GM23338 (cell line): Measurements from ENCODE around the gene PACS1. TPM values are rescaled to one million over a fixed set of nuclear protein-coding genes. Genes with fewer than 3 reads are reported as not detected.
A peak's percentile ranks its signal among the peaks of the same experiment; 100 is the strongest.

Experiments used
- ATAC-seq: fragments of 200-7000 bp; cut with Tn5 transposase; 3 replicates; pipeline ENCODE4 v1.9.1; 2020
- DNase-seq: peaks from one replicate; pipeline ENCODE4 v3.0.0-alpha.2; 2015; ENCODE audit warnings: low spot score
- H2AFZ ChIP-seq: fragments of 200-600 bp; sonication (generic); 2 replicates; pipeline ENCODE4 v1.8.0; 2016; ENCODE audit warnings: antibody characterized with exemption, mild to moderate bottlenecking, moderate library complexity
- H3F3A ChIP-seq: fragments of 200-600 bp; sonication (generic); replicated peaks from 2 replicates; pipeline ENCODE4 v1.8.0; 2017; ENCODE audit warnings: antibody characterized with exemption, mixed run types, low read depth
- H3K27ac ChIP-seq: fragments of 200-600 bp; sonication (generic); 2 replicates; pipeline ENCODE4 v1.6.1; 2016; ENCODE audit warnings: low read depth
- H3K27me3 ChIP-seq: fragments of 200-600 bp; sonication (generic); 2 replicates; pipeline ENCODE4 v1.8.0; 2016; ENCODE audit warnings: mild to moderate bottlenecking, mixed run types, moderate library complexity; ENCODE audit not compliant: insufficient read depth
- H3K36me3 ChIP-seq: fragments of 200-600 bp; sonication (generic); 2 replicates; pipeline ENCODE4 v1.8.0; 2016; ENCODE audit warnings: mild to moderate bottlenecking; ENCODE audit not compliant: insufficient read depth
- H3K4me1 ChIP-seq: fragments of 200-600 bp; sonication (generic); 2 replicates; pipeline ENCODE4 v1.8.0; 2016; ENCODE audit warnings: mild to moderate bottlenecking, moderate library complexity; ENCODE audit not compliant: insufficient read depth
- H3K4me2 ChIP-seq: fragments of 200-600 bp; sonication (generic); 2 replicates; pipeline ENCODE4 v1.7.1; 2017; ENCODE audit warnings: mixed run types
- H3K4me3 ChIP-seq: fragments of 200-600 bp; sonication (generic); 2 replicates; pipeline ENCODE4 v1.6.1; 2016; ENCODE audit warnings: mixed run types
- H3K79me2 ChIP-seq: fragments of 200-600 bp; sonication (generic); replicated peaks from 2 replicates; pipeline ENCODE4 v1.8.0; 2017; ENCODE audit warnings: mild to moderate bottlenecking; ENCODE audit not compliant: insufficient read depth
- H3K9me2 ChIP-seq: fragments of 200-600 bp; sonication (generic); 2 replicates; pipeline ENCODE4 v1.8.0; 2017; ENCODE audit not compliant: insufficient read depth
- H4K20me1 ChIP-seq: fragments of 200-600 bp; sonication (generic); replicated peaks from 2 replicates; pipeline ENCODE4 v1.8.0; 2017; ENCODE audit warnings: mild to moderate bottlenecking; ENCODE audit not compliant: insufficient read depth
- H3K27ac Mint-ChIP-seq: 2 replicates; pipeline ENCODE4 v1.8.0; 2020; ENCODE audit warnings: inconsistent platforms, mild to moderate bottlenecking, moderate library complexity, mixed read lengths
- H3K27me3 Mint-ChIP-seq: 3 replicates; pipeline ENCODE4 v1.8.0; 2022; ENCODE audit warnings: low read depth, mild to moderate bottlenecking, moderate library complexity, mixed read lengths, inconsistent platforms; ENCODE audit not compliant: insufficient read depth, poor library complexity
- H3K36me3 Mint-ChIP-seq: 3 replicates; pipeline ENCODE4 v1.8.0; 2021; ENCODE audit warnings: low read depth, mild to moderate bottlenecking, inconsistent platforms, moderate library complexity, mixed read lengths
- H3K4me1 Mint-ChIP-seq: 3 replicates; pipeline ENCODE4 v1.8.0; 2020; ENCODE audit warnings: mild to moderate bottlenecking, inconsistent platforms, mixed read lengths
- H3K4me3 Mint-ChIP-seq: 3 replicates; pipeline ENCODE4 v1.8.0; 2021; ENCODE audit warnings: moderate library complexity, mild to moderate bottlenecking, inconsistent platforms, mixed read lengths
- H3K9me3 Mint-ChIP-seq: 3 replicates; pipeline ENCODE4 v1.8.0; 2020; ENCODE audit warnings: moderate library complexity, mild to moderate bottlenecking, inconsistent platforms, mixed read lengths
- CREB1 ChIP-seq: fragments of 250-450 bp; sonication (Bioruptor Pico); IDR thresholded peaks from 2 replicates; pipeline ENCODE4 v1.5.0; 2020; ENCODE audit warnings: low read depth, mild to moderate bottlenecking, moderate library complexity
- CTCF ChIP-seq, 2 experiments: fragments of 200-600 bp in 1 of 2; sonication (generic) in 1 of 2; conservative IDR thresholded peaks; 2 replicates each; pipeline versions ENCODE4 v1.5.1 to v1.6.1; 2016 to 2017; ENCODE audit warnings: antibody characterized with exemption in 2 of 2, low read depth in 2 of 2, mild to moderate bottlenecking in 2 of 2, moderate library complexity in 1 of 2
- EZH2 ChIP-seq: fragments of 200-600 bp; sonication (generic); IDR thresholded peaks from one replicate; pipeline ENCODE4 v1.8.0; 2017; ENCODE audit warnings: antibody characterized with exemption, mild to moderate bottlenecking, low read depth; ENCODE audit not compliant: unreplicated experiment
- EZH2phosphoT487 ChIP-seq: fragments of 200-600 bp; sonication (generic); IDR thresholded peaks from one replicate; pipeline ENCODE4 v1.8.1; 2018; ENCODE audit warnings: antibody characterized with exemption; ENCODE audit not compliant: unreplicated experiment
- JUNB ChIP-seq: IDR thresholded peaks from one replicate; pipeline ENCODE4 v1.6.1; 2016; ENCODE audit warnings: antibody characterized with exemption; ENCODE audit not compliant: unreplicated experiment
- NANOG ChIP-seq: IDR thresholded peaks from 2 replicates; pipeline ENCODE4 v1.6.1; 2016; ENCODE audit warnings: antibody characterized with exemption, borderline replicate concordance
- POLR2AphosphoS5 ChIP-seq: IDR thresholded peaks from 2 replicates; pipeline ENCODE4 v1.6.1; 2016; ENCODE audit warnings: antibody characterized with exemption, low read depth
- STAT1 ChIP-seq: IDR thresholded peaks from one replicate; pipeline ENCODE4 v1.6.1; 2016; ENCODE audit warnings: antibody characterized with exemption; ENCODE audit not compliant: unreplicated experiment
- ZNF114 ChIP-seq: fragments of 250-450 bp; sonication (Bioruptor Pico); IDR thresholded peaks from 2 replicates; pipeline ENCODE4 v1.5.0; 2020; ENCODE audit warnings: mild to moderate bottlenecking, moderate library complexity
- ZNF331 ChIP-seq: fragments of 250-450 bp; sonication (Bioruptor Pico); IDR thresholded peaks from 2 replicates; pipeline ENCODE4 v1.5.0; 2020; ENCODE audit warnings: low read depth, mild to moderate bottlenecking, moderate library complexity
- ZNF462 ChIP-seq: fragments of 250-450 bp; sonication (Bioruptor Pico); IDR thresholded peaks from 2 replicates; pipeline ENCODE4 v1.5.0; 2020; ENCODE audit warnings: mild to moderate bottlenecking, moderate library complexity
- polyA plus RNA-seq: library from polyadenylated mRNA; unstranded; fragments of >200 nt; fragmentation: Nextera tagmentation; extraction: Ambion mirVana; gene quantifications from 2 replicates; pipeline ENCODE4 v1.2.1, GENCODE V29; 2016
- total RNA-seq: library from RNA; depleted of rRNA; stranded (reverse); fragments of >200 nt; shearing (Covaris generic); gene quantifications from 2 replicates; pipeline ENCODE4 v1.2.3, GENCODE V29; 2014
- TF ChIP-seq, protein P1 (sequence below): IDR thresholded peaks from 2 replicates; pipeline ENCODE4 v1.6.1; 2016; ENCODE audit warnings: antibody characterized with exemption
- TF ChIP-seq, protein P2 (sequence below): IDR thresholded peaks from one replicate; pipeline ENCODE4 v1.6.1; 2018; ENCODE audit warnings: antibody characterized with exemption; ENCODE audit not compliant: unreplicated experiment

The PACS1 gene
- total and polyA plus RNA-seq, 2 experiments from 2014 or later = 8.0 to 37.5 TPM

GRCh38 chr11:66116576-66117361 lies 46.7 kb downstream of the PACS1 start:
- Mint-ChIP-seq H3K4me3 (no peak overlapping the region), H3K36me3 (no peaks in the 10 kb centered on the region), H3K27me3 (peaks cover 12% of the 10 kb centered on the region), H3K27ac (no peak overlapping the region), H3K4me1 (peaks cover 45% of the 10 kb centered on the region), H3K9me3 (no peaks in the 10 kb centered on the region)
- Histone ChIP-seq H3K36me3 (no peaks in the 10 kb centered on the region), H3K4me1 (peaks cover 47% of the 10 kb centered on the region), H3F3A (no peaks in the 10 kb centered on the region), H3K4me2 (0 out of 2 replicates have a peak overlapping the region, but pooled peaks have one; percentile 10), H3K27me3 (no peaks in the 10 kb centered on the region), H4K20me1 (no peaks in the 10 kb centered on the region; the same call in 1 of the 2 replicates), H3K4me3 (no peak overlapping the region), H3K79me2 (peaks cover 3% of the 10 kb centered on the region; the same call in 1 of the 2 replicates), H2AFZ (no peak overlapping the region), H3K27ac (no peak overlapping the region), H3K9me2 (no peaks in the 10 kb centered on the region)
- ATAC-seq = no peak
- DNase-seq = no peak
- TF ChIP-seq STAT1 = no peak
- no peak for TF ChIP-seq NANOG
- no peak for TF ChIP-seq ZNF462 (CRISPR knock-in tag)
- TF ChIP-seq EZH2phosphoT487 = no peak
- TF ChIP-seq, protein P1, sequence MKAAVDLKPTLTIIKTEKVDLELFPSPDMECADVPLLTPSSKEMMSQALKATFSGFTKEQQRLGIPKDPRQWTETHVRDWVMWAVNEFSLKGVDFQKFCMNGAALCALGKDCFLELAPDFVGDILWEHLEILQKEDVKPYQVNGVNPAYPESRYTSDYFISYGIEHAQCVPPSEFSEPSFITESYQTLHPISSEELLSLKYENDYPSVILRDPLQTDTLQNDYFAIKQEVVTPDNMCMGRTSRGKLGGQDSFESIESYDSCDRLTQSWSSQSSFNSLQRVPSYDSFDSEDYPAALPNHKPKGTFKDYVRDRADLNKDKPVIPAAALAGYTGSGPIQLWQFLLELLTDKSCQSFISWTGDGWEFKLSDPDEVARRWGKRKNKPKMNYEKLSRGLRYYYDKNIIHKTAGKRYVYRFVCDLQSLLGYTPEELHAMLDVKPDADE = no peak
- TF ChIP-seq CREB1 (CRISPR knock-in tag) = no peak
- TF ChIP-seq EZH2 = no peak
- no peak for TF ChIP-seq ZNF114 (CRISPR knock-in tag)
- TF ChIP-seq ZNF331 (CRISPR knock-in tag) = no peak
- TF ChIP-seq JUNB = no peak
- TF ChIP-seq POLR2AphosphoS5 = no peak
- TF ChIP-seq, protein P2, sequence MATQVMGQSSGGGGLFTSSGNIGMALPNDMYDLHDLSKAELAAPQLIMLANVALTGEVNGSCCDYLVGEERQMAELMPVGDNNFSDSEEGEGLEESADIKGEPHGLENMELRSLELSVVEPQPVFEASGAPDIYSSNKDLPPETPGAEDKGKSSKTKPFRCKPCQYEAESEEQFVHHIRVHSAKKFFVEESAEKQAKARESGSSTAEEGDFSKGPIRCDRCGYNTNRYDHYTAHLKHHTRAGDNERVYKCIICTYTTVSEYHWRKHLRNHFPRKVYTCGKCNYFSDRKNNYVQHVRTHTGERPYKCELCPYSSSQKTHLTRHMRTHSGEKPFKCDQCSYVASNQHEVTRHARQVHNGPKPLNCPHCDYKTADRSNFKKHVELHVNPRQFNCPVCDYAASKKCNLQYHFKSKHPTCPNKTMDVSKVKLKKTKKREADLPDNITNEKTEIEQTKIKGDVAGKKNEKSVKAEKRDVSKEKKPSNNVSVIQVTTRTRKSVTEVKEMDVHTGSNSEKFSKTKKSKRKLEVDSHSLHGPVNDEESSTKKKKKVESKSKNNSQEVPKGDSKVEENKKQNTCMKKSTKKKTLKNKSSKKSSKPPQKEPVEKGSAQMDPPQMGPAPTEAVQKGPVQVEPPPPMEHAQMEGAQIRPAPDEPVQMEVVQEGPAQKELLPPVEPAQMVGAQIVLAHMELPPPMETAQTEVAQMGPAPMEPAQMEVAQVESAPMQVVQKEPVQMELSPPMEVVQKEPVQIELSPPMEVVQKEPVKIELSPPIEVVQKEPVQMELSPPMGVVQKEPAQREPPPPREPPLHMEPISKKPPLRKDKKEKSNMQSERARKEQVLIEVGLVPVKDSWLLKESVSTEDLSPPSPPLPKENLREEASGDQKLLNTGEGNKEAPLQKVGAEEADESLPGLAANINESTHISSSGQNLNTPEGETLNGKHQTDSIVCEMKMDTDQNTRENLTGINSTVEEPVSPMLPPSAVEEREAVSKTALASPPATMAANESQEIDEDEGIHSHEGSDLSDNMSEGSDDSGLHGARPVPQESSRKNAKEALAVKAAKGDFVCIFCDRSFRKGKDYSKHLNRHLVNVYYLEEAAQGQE = no peak
- no peak for TF ChIP-seq CTCF (conservative IDR thresholded peaks at IDR 0.05; ENCODE audit: low read depth in 2 of 2)
